SU-DHL-6 (cell line): ENCODE measurements around the gene PACS2.

ENCODE experiments used
- H2AFZ ChIP-seq: fragments of 200-600 bp; sonication (generic); 2 replicates; pipeline ENCODE4 v1.6.1; 2014; ENCODE audit warnings: low read depth, mild to moderate bottlenecking, moderate library complexity, mixed read lengths, antibody characterized with exemption, low read length; ENCODE audit not compliant: severe bottlenecking
- H3F3A ChIP-seq: fragments of 200-600 bp; shearing (Covaris generic); 2 replicates; pipeline ENCODE4 v1.6.0; 2016; ENCODE audit warnings: antibody characterized with exemption, mild to moderate bottlenecking; ENCODE audit not compliant: insufficient read depth
- H3K27ac ChIP-seq: fragments of 200-600 bp; sonication (generic); 2 replicates; pipeline ENCODE4 v1.5.1; 2016; ENCODE audit warnings: low read depth, mild to moderate bottlenecking, low read length, moderate library complexity, mixed read lengths
- H3K27me3 ChIP-seq: fragments of 200-600 bp; sonication (generic), shearing (Covaris generic); 2 replicates; pipeline ENCODE4 v1.6.0; 2014; ENCODE audit warnings: mild to moderate bottlenecking, low read length
- H3K36me3 ChIP-seq: fragments of 200-600 bp; sonication (generic); 2 replicates; pipeline ENCODE4 v1.6.1; 2014; ENCODE audit warnings: mild to moderate bottlenecking, low read length, mixed read lengths
- H3K4me2 ChIP-seq: fragments of 300-600, 200-600 bp; shearing (Covaris generic), sonication (generic); 2 replicates; pipeline ENCODE4 v1.6.0; 2014; ENCODE audit warnings: low read length, low read depth, mild to moderate bottlenecking; ENCODE audit not compliant: poor library complexity, severe bottlenecking
- H3K4me3 ChIP-seq: fragments of 200-600 bp; sonication (generic); 2 replicates; pipeline ENCODE4 v1.5.1; 2014; ENCODE audit warnings: antibody characterized with exemption, low read length, mild to moderate bottlenecking, mixed read lengths; ENCODE audit not compliant: insufficient read depth, poor library complexity, severe bottlenecking
- H3K79me2 ChIP-seq: fragments of 200-600 bp; sonication (generic); 2 replicates; pipeline ENCODE4 v1.6.1; 2014; ENCODE audit warnings: mild to moderate bottlenecking, low read length, moderate library complexity; ENCODE audit not compliant: insufficient read depth
- H3K9ac ChIP-seq: fragments of 200-600 bp; sonication (generic); 2 replicates; pipeline ENCODE4 v1.7.0; 2014; ENCODE audit warnings: mild to moderate bottlenecking, low read length
- H3K9me2 ChIP-seq: fragments of 200-600 bp; sonication (generic); replicated peaks from 2 replicates; pipeline ENCODE4 v1.6.1; 2014; ENCODE audit warnings: low read length; ENCODE audit not compliant: insufficient read depth
- H3K9me3 ChIP-seq: fragments of 200-600 bp; sonication (generic); 2 replicates; pipeline ENCODE4 v1.6.1; 2014; ENCODE audit warnings: low read length, mixed read lengths; ENCODE audit not compliant: insufficient read depth
- H4K20me1 ChIP-seq: fragments of 200-600 bp; sonication (generic); 2 replicates; pipeline ENCODE4 v1.6.1; 2014; ENCODE audit warnings: low read depth, mild to moderate bottlenecking, antibody characterized with exemption, low read length, moderate library complexity, mixed read lengths
- CTCF ChIP-seq: fragments of 200-600 bp; sonication (generic); IDR thresholded peaks from one replicate; pipeline ENCODE4 v1.5.1; 2017; ENCODE audit warnings: antibody characterized with exemption, mild to moderate bottlenecking, low read length, moderate library complexity; ENCODE audit not compliant: insufficient read depth, poor library complexity, severe bottlenecking
- EZH2phosphoT487 ChIP-seq: fragments of 200-600 bp; sonication (generic), shearing (Covaris generic); conservative IDR thresholded peaks from 2 replicates; pipeline ENCODE4 v1.6.1; 2018; ENCODE audit warnings: mild to moderate bottlenecking, antibody characterized with exemption, low read length, moderate library complexity, mixed read lengths

Gene PACS2

GRCh38 chr14:105418269-105419194, 104.0 kb downstream of the PACS2 start:
- no peaks in the 10 kb centered on the region for H3K27me3 ChIP-seq
- H4K20me1 ChIP-seq: no peaks in the 10 kb centered on the region
- peak overlapping the region; percentile 61 for H3K4me2 ChIP-seq
- no peak overlapping the region for H2AFZ ChIP-seq
- H3F3A ChIP-seq: no peaks in the 10 kb centered on the region
- no peaks in the 10 kb centered on the region for H3K9me3 ChIP-seq
- TF ChIP-seq EZH2phosphoT487: no peak
- no peak for TF ChIP-seq CTCF
- peak overlapping the region; percentile 62 for H3K9ac ChIP-seq
- H3K9me2 ChIP-seq: no peaks in the 10 kb centered on the region
- no peaks in the 10 kb centered on the region for H3K36me3 ChIP-seq
- H3K27ac ChIP-seq: no peak overlapping the region
- H3K79me2 ChIP-seq: peaks cover 33% of the 10 kb centered on the region
- H3K4me3 ChIP-seq: no peak overlapping the region

GRCh38 chr14:105419195-105420091, 104.9 kb downstream of the PACS2 start, which contains the start of gene MTA1:
MTA1 (plus strand) TSS chr14:105419827; CDS start chr14:105420036, 209 bp downstream.
- Histone ChIP-seq H3K9ac (peak within 1 kb of the TSS; percentile 85), H3K36me3 (no peaks in the 10 kb centered on the region), H3K27ac (peak within 1 kb of the TSS; percentile 63), H3F3A (no peaks in the 10 kb centered on the region), H2AFZ (peak within 1 kb of the TSS; percentile 76), H3K4me3 (peak within 1 kb of the TSS; percentile 81), H3K9me3 (no peaks in the 10 kb centered on the region), H3K79me2 (peaks cover 42% of the 10 kb centered on the region), H4K20me1 (no peaks in the 10 kb centered on the region), H3K27me3 (no peaks in the 10 kb centered on the region), H3K4me2 (peak within 1 kb of the TSS; percentile 82), H3K9me2 (no peaks in the 10 kb centered on the region)
- TF ChIP-seq EZH2phosphoT487 (no peak), CTCF (no peak)

- no peak overlapping the region for H2AFZ ChIP-seq
- TF ChIP-seq CTCF (no peak), EZH2phosphoT487 (no peak)
These were observed 105.8 kb downstream of the PACS2 start for GRCh38 chr14:105420101-105420973.

More at GRCh38 chr14:105420101-105420973, 105.8 kb downstream of the PACS2 start:
- Histone ChIP-seq H3K9me3 (no peaks in the 10 kb centered on the region), H3K4me3 (peak overlapping the region; percentile 81), H3K27ac (peak overlapping the region; percentile 63), H3K79me2 (peaks cover 51% of the 10 kb centered on the region), H3K27me3 (no peaks in the 10 kb centered on the region), H3K36me3 (no peaks in the 10 kb centered on the region), H3K4me2 (peak overlapping the region; percentile 82), H3K9me2 (no peaks in the 10 kb centered on the region), H3F3A (no peaks in the 10 kb centered on the region), H3K9ac (peak overlapping the region; percentile 85), H4K20me1 (no peaks in the 10 kb centered on the region)
